Aorta (tissue), 5 donors: ENCODE measurements around the gene PRR23A. TPM values are rescaled to one million over a fixed set of nuclear protein-coding genes. Genes with fewer than 3 reads are reported as not detected.

Experiments used
- ATAC-seq: fragments of 200-7000 bp; cut with Tn5 transposase; one replicate; pipeline ENCODE4 v1.9.1; 2022; ENCODE audit warnings: moderate library complexity; ENCODE audit not compliant: low FRiP score
- DNase-seq, 2 donors: peaks; one replicate each; pipeline ENCODE4 v3.0.0-alpha.2; 2020
- H3K27ac ChIP-seq, 2 donors: one replicate each; pipeline ENCODE4 v1.5.1; 2013; ENCODE audit warnings: low read length in 2 of 2, mild to moderate bottlenecking in 2 of 2, moderate library complexity in 2 of 2, control low read depth in 1 of 2, inconsistent platforms in 1 of 2, low read depth in 1 of 2
- H3K27me3 ChIP-seq, 2 donors: one replicate each; pipeline ENCODE4 v1.6.1; 2013; ENCODE audit warnings: control low read depth in 1 of 2, low read length in 1 of 2, mild to moderate bottlenecking in 1 of 2, moderate library complexity in 1 of 2; ENCODE audit not compliant: insufficient read depth in 2 of 2, control insufficient read depth in 1 of 2
- H3K36me3 ChIP-seq, 2 donors: one replicate each; pipeline ENCODE4 v1.6.1; 2013; ENCODE audit warnings: control low read depth in 1 of 2, low read length in 1 of 2, mild to moderate bottlenecking in 1 of 2; ENCODE audit not compliant: insufficient read depth in 2 of 2, control insufficient read depth in 1 of 2
- H3K4me1 ChIP-seq, 2 donors: one replicate each; pipeline ENCODE4 v1.6.1; 2013; ENCODE audit warnings: low read length in 2 of 2, control low read depth in 1 of 2, mild to moderate bottlenecking in 1 of 2, moderate library complexity in 1 of 2; ENCODE audit not compliant: insufficient read depth in 2 of 2, control insufficient read depth in 1 of 2
- H3K4me3 ChIP-seq, 2 donors: one replicate each; pipeline ENCODE4 v1.5.1; 2013; ENCODE audit warnings: low read length in 2 of 2, control low read depth in 1 of 2, mild to moderate bottlenecking in 1 of 2
- H3K9me3 ChIP-seq: one replicate; pipeline ENCODE4 v1.6.1; 2013; ENCODE audit warnings: mild to moderate bottlenecking, low read length; ENCODE audit not compliant: control insufficient read depth
- WGBS, 2 donors: extraction: QIAGEN DNeasy Blood & Tissue Kit; methylation state at CpG; one replicate each; pipeline ENCODE4 v1.1.7; 2013; 5-methylcytosine and 5-hydroxymethylcytosine counted together
- intact Hi-C, 2 donors: fragments of 100-400 bp; cut with DNase I; formaldehyde crosslinking; loops; one replicate each; pipeline versions ENCODE4 v1.14.2 to v1.15.0; 2022
- polyA plus RNA-seq, 2 donors: library from polyadenylated mRNA; stranded (reverse); fragments of 200-250 nt; gene quantifications; one replicate each; pipeline ENCODE4 v1.2.3, GENCODE V29; 2013
- total RNA-seq, 2 donors: library from RNA; stranded (reverse); fragmentation: NEBNext Ultra II Directional; extraction: Animal tissue kit (Norgen Biotek cat#: 25700); gene quantifications; one replicate each; pipeline ENCODE4 v1.2.1, GENCODE V29; 2021
- donor health status: healthy with polysubstance abuse.
- donor health status: Bipolar disorder and iron deficiency.
- donor health status: DM: no; HTN: no; CAD: no.
- donor health status: DM: no; HTN: no; CAD: no.
- donor health status: DM: yes; HTN: yes; CAD: no.

The PRR23A gene
- total and polyA plus RNA-seq, 4 donors: not detected

GRCh38 chr3:138960417-138960852 is 45.6 kb downstream of the PRR23A start:
- 6 to 8% methylated on average over 26 to 36 of the region's 36 CpGs for WGBS, 2 donors
- peaks cover 0 to 2% of the 10 kb centered on the region in 2 donors for H3K27me3 ChIP-seq
- DNase-seq: peak in 1 of 2 donors; percentile 76
- H3K4me3 ChIP-seq: no peak overlapping the region
- no peak overlapping the region for H3K27ac ChIP-seq
- H3K4me1 ChIP-seq: no peaks in the 10 kb centered on the region
- intact Hi-C loops: no loop called here
- no peaks in the 10 kb centered on the region for H3K36me3 ChIP-seq
- ATAC-seq: no peak
- no peaks in the 10 kb centered on the region for H3K9me3 ChIP-seq

Other genes starting within 250 kb of the PRR23A start
- gene PIK3CB, start 171.3 kb downstream of the PRR23A start, total RNA-seq: 10 to 100 TPM; 27.2 to 29.8 TPM
- gene PIK3CB, start 171.3 kb downstream of the PRR23A start, polyA plus RNA-seq: 10 to 100 TPM in 1 of 2 donors, 1 to 10 TPM in 1; 8.0 to 11.3 TPM
- gene FOXL2, start 59.1 kb downstream of the PRR23A start, total RNA-seq: not detected
- not detected for gene FOXL2, start 59.1 kb downstream of the PRR23A start, polyA plus RNA-seq
- gene FOXL2NB, start 59.1 kb downstream of the PRR23A start, total RNA-seq: not detected
- gene FOXL2NB, start 59.1 kb downstream of the PRR23A start, polyA plus RNA-seq: not detected
- not detected for gene PRR23B, start 14.7 kb upstream of the PRR23A start, total RNA-seq
- under 1 TPM in 1 of 2 donors, not detected in 1; 0.25 TPM for gene PRR23B, start 14.7 kb upstream of the PRR23A start, polyA plus RNA-seq
- gene PRR23C, start 38.6 kb upstream of the PRR23A start, total RNA-seq: not detected
- gene PRR23C, start 38.6 kb upstream of the PRR23A start, polyA plus RNA-seq: under 1 TPM in 1 of 2 donors, not detected in 1; 0.25 TPM